Fibroblast of skin of right biceps (primary cell): ENCODE measurements around the gene MRGPRX2.

Source experiments
- DNase-seq: peaks from one replicate; pipeline ENCODE4 v3.0.0-alpha.2; 2013

Gene MRGPRX2

GRCh38 chr11:19073454-19074415 is 13.2 kb upstream of the MRGPRX2 start:
- DNase-seq, result no peak

GRCh38 chr11:19072464-19072863 is 11.9 kb upstream of the MRGPRX2 start:
- no peak for DNase-seq

GRCh38 chr11:19071255-19071654 is 10.7 kb upstream of the MRGPRX2 start:
- DNase-seq, result peak; percentile 89

DNA sequence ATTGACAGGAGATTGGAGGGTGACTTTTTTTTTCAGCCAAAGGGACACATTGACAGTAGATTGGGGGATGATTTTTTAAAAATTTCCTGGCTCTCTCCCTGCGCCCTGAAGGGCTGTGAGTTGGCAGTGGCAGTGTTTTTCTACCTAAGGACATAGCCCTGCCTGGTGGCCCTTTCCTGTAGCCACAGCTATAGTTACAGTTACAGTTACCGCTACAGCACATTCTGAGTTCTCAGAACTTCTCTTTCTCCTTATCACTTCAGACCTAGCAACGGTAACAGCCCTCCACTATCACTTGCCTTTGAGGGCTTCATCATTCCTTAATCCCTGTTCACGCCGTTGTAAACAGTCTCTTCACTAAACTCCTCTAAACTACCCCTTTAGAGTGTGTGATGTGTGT is 684 bp downstream of the MRGPRX2 start:
- no peak for DNase-seq

GRCh38 chr11:19055905-19056304 is 4.6 kb downstream of the MRGPRX2 start:
- DNase-seq, result no peak

DNA sequence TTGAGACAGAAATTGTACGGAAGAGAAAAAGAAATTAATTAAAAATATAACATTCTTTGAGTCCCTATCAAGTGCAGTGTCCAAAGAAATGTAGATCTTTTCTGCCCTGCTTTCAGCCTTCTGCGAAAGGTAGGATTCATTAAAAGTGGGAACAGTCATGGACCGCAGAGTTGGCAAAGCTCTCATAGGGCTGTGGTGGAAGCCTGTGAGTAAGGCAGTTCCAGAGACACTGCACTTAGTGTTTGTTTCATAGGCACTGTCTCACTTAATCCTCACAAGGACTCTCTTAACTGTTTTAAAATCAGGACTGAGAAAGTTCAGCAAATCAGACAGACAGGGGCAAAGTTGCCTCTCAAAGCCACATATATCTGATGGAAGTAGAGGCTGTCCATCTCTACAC is 5.5 kb downstream of the MRGPRX2 start:
- no peak for DNase-seq

DNA sequence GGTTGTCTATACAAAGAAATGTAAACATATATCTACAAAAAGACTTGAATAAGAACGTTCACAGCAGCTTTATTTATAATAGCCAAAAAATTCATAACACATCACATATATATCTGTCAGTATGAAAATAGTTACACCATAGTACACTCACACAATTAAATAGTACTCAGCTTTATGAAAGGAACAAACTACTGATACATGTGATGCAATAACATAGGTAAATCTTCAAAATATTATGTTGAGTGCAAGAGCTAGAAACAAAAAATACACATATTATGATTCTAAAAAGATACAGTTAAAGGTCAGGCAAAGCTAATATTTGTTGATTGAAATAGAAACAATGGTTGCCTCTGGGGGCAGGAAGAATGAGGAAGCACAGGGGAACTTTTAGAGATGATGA is 6.6 kb downstream of the MRGPRX2 start:
- no peak for DNase-seq

GRCh38 chr11:19050281-19050680 is 10.2 kb downstream of the MRGPRX2 start:
- DNase-seq, result no peak

GRCh38 chr11:19049351-19049750 is 11.2 kb downstream of the MRGPRX2 start:
- DNase-seq, result no peak

- no peak for DNase-seq
These were observed 20.5 kb downstream of the MRGPRX2 start for GRCh38 chr11:19040051-19040450.

- no peak for DNase-seq
These were observed 21.1 kb downstream of the MRGPRX2 start for GRCh38 chr11:19039409-19039808.

- DNase-seq, result no peak
These were observed 27.5 kb downstream of the MRGPRX2 start for GRCh38 chr11:19032990-19033389.

DNA sequence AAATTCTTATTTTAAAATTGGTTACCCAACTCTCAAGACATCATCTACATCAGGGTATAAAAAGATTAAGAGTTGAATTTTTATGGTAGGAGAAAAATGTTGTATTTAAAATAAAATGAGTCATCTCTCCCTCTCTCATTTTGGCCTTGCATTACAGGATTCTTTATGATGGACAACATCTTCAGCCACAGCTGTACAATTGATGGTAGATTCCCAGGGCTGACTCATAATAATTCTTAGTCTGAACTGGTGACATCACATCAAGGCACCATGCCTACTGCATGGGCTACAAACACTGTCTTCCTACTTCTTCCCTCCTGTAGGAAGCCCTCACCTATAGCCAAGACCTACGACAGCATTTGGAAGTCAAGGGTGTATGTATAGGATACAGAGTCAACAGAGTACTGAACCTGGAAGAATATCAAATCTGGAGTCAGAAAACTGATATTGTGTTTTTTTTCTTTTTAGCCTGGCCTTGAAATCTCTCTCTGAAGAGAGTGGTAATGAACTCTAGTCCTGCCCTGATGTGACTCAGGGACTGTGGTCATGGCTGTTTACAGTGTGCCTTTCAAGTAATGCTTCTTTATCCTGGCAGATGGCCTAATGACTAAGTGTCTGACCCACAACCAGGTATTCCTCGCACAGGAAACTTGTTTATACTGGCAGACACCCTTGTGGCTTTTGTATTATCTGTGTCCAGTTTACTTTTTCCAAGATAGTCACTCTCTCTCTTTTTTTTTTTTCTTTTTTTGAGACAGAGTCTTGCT is 32.5 kb downstream of the MRGPRX2 start:
- DNase-seq, result peak; percentile 50

DNA sequence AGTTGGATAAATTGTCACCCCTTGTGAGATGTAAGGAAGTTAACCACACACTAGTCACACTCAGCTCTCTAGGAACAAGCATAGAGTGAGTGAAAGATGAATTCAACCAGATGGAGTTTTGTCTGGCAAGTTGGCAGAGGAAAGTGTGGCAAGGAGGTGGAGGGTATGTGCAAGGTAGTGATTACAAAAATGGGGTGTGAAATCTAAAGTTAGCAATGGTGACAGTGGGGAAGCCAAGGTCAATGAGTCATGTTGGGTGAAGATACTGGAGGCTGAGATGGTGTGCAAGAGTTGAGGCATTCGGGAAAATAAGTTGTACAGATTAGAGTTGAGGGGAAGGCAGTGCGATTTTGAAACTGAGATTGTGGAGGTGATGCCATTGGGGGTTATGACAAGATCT is 33.7 kb downstream of the MRGPRX2 start:
- DNase-seq, result no peak

DNA sequence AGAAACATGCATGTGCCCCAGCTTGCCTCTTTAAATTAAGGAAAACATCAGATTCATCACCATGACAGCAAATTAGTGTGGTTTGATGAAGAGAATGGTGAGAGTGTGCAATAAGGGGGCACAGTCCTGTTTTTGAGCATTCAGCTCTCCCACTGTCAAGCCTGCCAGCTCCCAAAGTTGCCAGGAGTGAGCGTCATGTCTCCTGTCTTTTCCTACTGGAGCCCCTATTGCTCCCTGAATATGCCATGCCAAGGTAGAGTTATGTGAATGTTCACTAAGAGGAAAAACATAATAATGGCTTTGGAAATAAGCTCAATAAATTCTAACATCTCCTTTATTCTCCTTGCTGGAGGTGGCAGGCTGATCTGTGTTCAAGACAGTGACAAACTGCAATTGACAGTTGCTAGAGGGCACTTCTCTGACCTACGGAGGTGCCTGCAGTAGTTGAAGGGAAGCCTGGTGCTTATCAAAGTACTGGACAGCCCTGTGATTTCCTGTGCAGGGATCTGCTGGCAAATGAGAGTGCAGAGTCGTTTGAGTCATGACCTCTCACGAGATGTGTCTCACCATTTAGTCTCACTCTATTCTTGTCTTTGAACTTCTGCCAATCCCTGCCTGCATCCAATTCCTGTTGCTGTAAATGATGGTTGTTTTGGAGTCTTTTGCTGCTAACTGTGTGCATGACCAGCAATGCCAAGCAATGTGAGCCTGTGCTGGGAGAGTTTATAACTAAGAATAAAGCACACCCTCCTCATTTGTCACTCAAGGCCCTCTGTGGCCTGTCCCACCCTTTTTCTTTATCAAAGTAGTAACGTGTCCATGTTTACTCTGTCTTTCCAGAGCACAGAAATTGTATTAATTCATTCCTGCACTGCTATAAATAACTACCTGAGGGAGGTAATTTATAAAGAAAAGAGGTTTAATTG is 34.8 kb downstream of the MRGPRX2 start:
- peak; percentile 2 for DNase-seq

DNA sequence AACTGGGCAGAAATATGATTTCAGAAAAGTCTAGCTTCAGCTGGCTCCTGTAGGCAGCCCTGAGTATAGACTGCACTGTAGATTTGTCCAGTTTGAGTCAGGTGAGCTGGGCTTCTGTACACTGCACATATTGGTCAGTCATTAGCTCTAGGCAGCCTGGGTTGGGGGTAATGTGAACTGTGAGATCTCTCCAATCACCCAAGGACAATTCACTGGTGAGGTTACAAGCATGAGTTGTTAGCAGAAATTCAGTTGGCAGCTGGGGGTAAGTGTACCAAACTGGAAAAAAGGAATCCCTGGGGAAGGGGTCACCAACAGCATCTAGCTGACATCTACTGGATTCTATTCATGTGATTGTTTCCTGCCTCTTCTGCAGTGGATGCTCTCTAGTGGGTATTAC is 39.7 kb downstream of the MRGPRX2 start:
- no peak for DNase-seq

DNA sequence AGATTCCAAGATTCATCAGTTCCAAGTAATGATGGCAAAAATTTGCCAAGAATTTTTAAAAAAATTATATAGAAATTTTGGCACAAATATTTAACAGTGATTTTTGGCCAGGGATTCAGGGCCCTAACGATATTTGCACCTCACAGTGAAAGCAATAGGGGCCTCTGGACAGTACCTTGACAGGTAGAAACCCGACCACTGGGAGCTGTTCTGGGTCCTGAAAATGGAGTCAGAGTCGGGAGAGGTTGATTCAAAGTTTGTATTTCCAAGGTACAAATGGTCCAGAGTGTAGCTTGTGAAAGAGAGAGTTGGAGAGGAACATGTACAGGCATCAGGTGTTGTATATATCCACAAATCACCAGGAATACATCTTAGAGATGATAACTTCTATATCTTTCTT is 41.6 kb downstream of the MRGPRX2 start:
- no peak for DNase-seq

DNA sequence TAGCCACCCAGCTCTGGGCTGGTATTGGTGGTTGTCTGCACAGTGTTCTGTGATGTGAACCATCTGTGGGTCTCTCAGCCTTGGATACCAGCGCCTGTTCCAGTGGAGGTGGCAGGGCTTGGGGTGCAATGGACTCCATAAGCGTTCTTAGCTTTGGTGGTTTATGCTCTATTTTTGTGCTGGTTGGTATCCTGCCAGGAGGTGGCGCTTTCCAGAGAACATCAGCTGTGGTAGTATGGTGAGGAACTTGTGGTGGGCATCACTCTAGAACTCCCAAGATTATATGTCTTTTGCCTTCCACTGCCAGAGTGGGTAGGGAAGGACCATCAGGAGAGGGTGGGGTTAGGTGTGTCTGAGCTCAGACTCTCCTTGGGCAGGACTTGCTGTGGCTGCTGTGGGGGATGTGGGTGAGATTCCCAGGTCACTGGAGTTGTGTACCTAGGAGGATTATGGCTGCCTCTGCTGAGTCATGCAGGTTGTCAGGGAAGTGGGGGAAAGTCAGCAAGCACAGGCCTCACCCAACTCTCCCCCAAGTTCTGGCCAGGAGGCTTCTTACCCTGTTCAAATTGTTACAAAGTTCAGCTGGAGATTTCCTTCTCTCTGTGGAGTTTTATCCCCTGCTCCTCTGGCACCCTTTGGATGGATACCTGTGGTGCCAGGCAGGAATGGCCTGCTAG is 47.2 kb downstream of the MRGPRX2 start:
- no peak for DNase-seq

DNA sequence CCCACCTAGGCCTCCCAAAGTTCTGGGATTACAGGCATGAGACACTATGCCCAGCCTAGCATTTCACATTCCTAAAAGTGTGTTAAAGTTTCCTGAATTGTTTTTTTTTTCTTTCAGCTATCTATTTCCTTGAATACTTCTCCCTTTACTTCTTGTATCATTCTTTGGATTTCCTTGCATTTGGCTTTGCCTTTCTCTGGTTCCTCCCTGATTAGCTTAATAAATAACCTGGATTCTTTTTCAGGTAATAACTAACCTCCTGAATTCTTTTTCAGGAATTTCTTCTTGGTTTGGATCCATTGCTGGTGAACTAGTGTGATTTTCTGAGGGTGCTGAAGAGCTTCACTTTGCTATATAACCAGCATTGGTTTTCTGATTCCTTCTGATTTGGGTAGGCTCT is 47.9 kb downstream of the MRGPRX2 start:
- DNase-seq, result no peak
